ENCODE results near the gene TSC1. TPM values are rescaled to one million over a fixed set of nuclear protein-coding genes. Genes with fewer than 3 reads are reported as not detected.

TSC1 gene
- total and polyA plus RNA-seq, 2 donors (not counting 3 experiments of a cell fraction or from before 2014, with no cell fraction given) = 43.9 to 51.2 TPM

DNA sequence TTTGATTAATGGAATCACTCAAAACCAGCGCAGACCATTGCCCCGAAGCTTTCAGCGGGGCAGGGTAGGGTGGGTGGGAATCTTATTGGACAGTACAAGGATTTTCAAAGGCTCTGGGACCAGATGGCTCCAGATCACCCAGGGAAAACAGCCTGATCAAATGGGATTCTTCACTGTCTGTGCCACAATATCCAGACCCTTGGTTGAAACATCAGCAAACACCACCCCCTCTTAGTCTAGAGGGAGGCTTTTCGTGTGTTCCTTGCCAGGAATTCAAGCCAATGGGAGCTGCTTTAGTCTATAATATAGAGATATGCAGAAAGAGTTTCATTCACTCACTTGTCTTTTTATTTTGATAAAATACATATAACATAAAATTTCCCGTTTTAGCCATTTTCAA is 35.7 kb upstream of the TSC1 start:
- Histone ChIP-seq H3K9ac (replicated peaks; ENCODE audit: extremely low read depth, insufficient read depth, low read length) (no peak overlapping the region), H3K9me1 (replicated peaks; ENCODE audit: control insufficient read depth, extremely low read depth, insufficient read depth, low read length) (no peaks in the 10 kb centered on the region), H4K20me1 (replicated peaks; ENCODE audit: control insufficient read depth, extremely low read depth, insufficient read depth, low read length) (no peaks in the 10 kb centered on the region), H3K4me1 (ENCODE audit: control insufficient read depth, extremely low read depth, insufficient read depth, low read length) (no peaks in the 10 kb centered on the region), H3K36me3 (ENCODE audit: control insufficient read depth in 2 of 2, extremely low read depth in 1 of 2, insufficient read depth in 2 of 2, low read length in 2 of 2) (no peaks in the 10 kb centered on the region), H2AFZ (ENCODE audit: low read depth, low read length) (no peak overlapping the region), H3K27ac (ENCODE audit: insufficient read depth, low read depth, low read length) (no peak overlapping the region), H3K4me3 (replicated peaks in 1 of 3; ENCODE audit: insufficient read depth in 1 of 3, low read depth in 1 of 3, low read length in 3 of 3) (no peak overlapping the region), H3K4me2 (ENCODE audit: insufficient read depth, low read length) (no peak overlapping the region), H3K27me3 (ENCODE audit: control insufficient read depth in 2 of 2, insufficient read depth in 2 of 2, low read length in 2 of 2) (peaks cover 23 to 28% of the 10 kb centered on the region in 2 experiments), H3K9me3 (replicated peaks; ENCODE audit: control insufficient read depth, insufficient read depth, low read length) (no peaks in the 10 kb centered on the region), H3K79me2 (ENCODE audit: control insufficient read depth, insufficient read depth, low read length) (no peaks in the 10 kb centered on the region)
- no peak for FAIRE-seq
- ChIA-PET POLR2A (no interaction called here), CTCF (interaction anchor here (0.6 kb wide), 1 partner anchor 33 kb away, joined by 3 read pairs; no protein-coding TSS in a partner anchor)
- no TSS peak for BruUV-seq (replicated peaks)
- DNase-seq (ENCODE audit: low read depth, low spot score) = no peak
- dilution Hi-C loops (cut with MboI; ENCODE audit: extremely low pct_ligation_motif_present, low sequenced_read_pairs) (no loop called here), intact Hi-C loops (cut with micrococcal nuclease) (no loop called here)
- no peak for TF ChIP-seq GATA2 (IDR thresholded peaks at IDR 0.05; ENCODE audit: insufficient read depth, insufficient read length, low read depth, low read length)
- no peak for TF ChIP-seq EZH2 (IDR thresholded peaks at IDR 0.05; ENCODE audit: borderline replicate concordance, low read depth, low read length, severe bottlenecking)
- TF ChIP-seq MYC (IDR thresholded peaks at IDR 0.05; ENCODE audit: low read depth, low read length) = no peak
- TF ChIP-seq MAX (IDR thresholded peaks at IDR 0.05; ENCODE audit: insufficient read depth, insufficient read length) = no peak
- TF ChIP-seq POLR2AphosphoS5 (IDR thresholded peaks at IDR 0.05; ENCODE audit: insufficient read depth, low read depth, low read length) = no peak
- no peak for TF ChIP-seq JUN (IDR thresholded peaks at IDR 0.05; ENCODE audit: borderline replicate concordance, insufficient read depth, insufficient read length, low read depth)
- TF ChIP-seq FOS (IDR thresholded peaks at IDR 0.05; ENCODE audit: borderline replicate concordance, insufficient read depth, low read length) = no peak
- no peak for TF ChIP-seq POLR2A (IDR thresholded peaks at IDR 0.05; ENCODE audit: low read depth, low read length)
